ENCODE data around the gene TESK2.

Gene TESK2

GRCh38 chr1:45299296-45299695, 191.7 kb downstream of the TESK2 start:
- FAIRE-seq, result no peak

GRCh38 chr1:45297666-45298356, 193.2 kb downstream of the TESK2 start:
- no peak for FAIRE-seq

Measured in G401.6 (cell line).